Trophoblast cell (in vitro differentiated cells and primary cell): ENCODE results near the gene SMARCA5.
"Not testable (repeated sequence)": the region's sequence is repeated elsewhere in the genome, so short reads cannot be mapped to it uniquely, and the experiment has no call there.

Experiments used
- DNase-seq, 2 donors: peaks; one replicate each; pipeline ENCODE4 v3.0.0-alpha.2; 2016
- H2AFZ ChIP-seq: 2 replicates; pipeline ENCODE4 v1.6.1; 2013; ENCODE audit warnings: low read length, moderate library complexity, mild to moderate bottlenecking; ENCODE audit not compliant: insufficient read depth, poor library complexity
- H2AK5ac ChIP-seq: 2 replicates; pipeline ENCODE4 v1.6.1; 2013; ENCODE audit warnings: mild to moderate bottlenecking, low read length
- H2BK120ac ChIP-seq: 2 replicates; pipeline ENCODE4 v1.6.1; 2013; ENCODE audit warnings: low read length, mild to moderate bottlenecking, moderate library complexity; ENCODE audit not compliant: insufficient read depth, poor library complexity
- H2BK12ac ChIP-seq: 2 replicates; pipeline ENCODE4 v1.6.1; 2013; ENCODE audit warnings: mild to moderate bottlenecking, low read length, moderate library complexity
- H2BK5ac ChIP-seq: 2 replicates; pipeline ENCODE4 v1.6.1; 2013; ENCODE audit warnings: low read length, low read depth, moderate library complexity, mild to moderate bottlenecking; ENCODE audit not compliant: poor library complexity
- H3K14ac ChIP-seq: 2 replicates; pipeline ENCODE4 v1.6.1; 2013; ENCODE audit warnings: mild to moderate bottlenecking, low read length
- H3K18ac ChIP-seq: 2 replicates; pipeline ENCODE4 v1.6.1; 2013; ENCODE audit warnings: mild to moderate bottlenecking, low read length
- H3K23ac ChIP-seq: 2 replicates; pipeline ENCODE4 v1.6.1; 2013; ENCODE audit warnings: low read length
- H3K27ac ChIP-seq: 2 replicates; pipeline ENCODE4 v1.5.1; 2013; ENCODE audit warnings: low read depth, mild to moderate bottlenecking, inconsistent platforms, low read length, moderate library complexity
- H3K27me3 ChIP-seq: 2 replicates; pipeline ENCODE4 v1.6.1; 2013; ENCODE audit warnings: inconsistent platforms, mild to moderate bottlenecking, low read length, moderate library complexity; ENCODE audit not compliant: insufficient read depth
- H3K36me3 ChIP-seq, 2 experiments: 1 replicate in 1 of 2; 2 replicates in 1 of 2; pipeline ENCODE4 v1.6.1; 2013; ENCODE audit warnings: low read length in 2 of 2, mild to moderate bottlenecking in 2 of 2, moderate library complexity in 1 of 2; ENCODE audit not compliant: insufficient read depth in 2 of 2, control insufficient read depth in 1 of 2
- H3K4ac ChIP-seq: 2 replicates; pipeline ENCODE4 v1.6.1; 2013; ENCODE audit warnings: low read depth, mild to moderate bottlenecking, low read length, moderate library complexity
- H3K4me1 ChIP-seq, 2 experiments: 1 replicate in 1 of 2; 2 replicates in 1 of 2; pipeline ENCODE4 v1.6.1; 2013; ENCODE audit warnings: low read length in 2 of 2, mild to moderate bottlenecking in 2 of 2, moderate library complexity in 1 of 2; ENCODE audit not compliant: insufficient read depth in 2 of 2, control insufficient read depth in 1 of 2
- H3K4me2 ChIP-seq: 2 replicates; pipeline ENCODE4 v1.6.1; 2013; ENCODE audit warnings: inconsistent platforms, mild to moderate bottlenecking, low read length, moderate library complexity
- H3K4me3 ChIP-seq: 2 replicates; pipeline ENCODE4 v1.5.1; 2013; ENCODE audit warnings: mild to moderate bottlenecking, low read depth, low read length, inconsistent platforms
- H3K79me1 ChIP-seq: one replicate; pipeline ENCODE4 v1.6.1; 2013; ENCODE audit warnings: low read length
- H3K79me2 ChIP-seq: 2 replicates; pipeline ENCODE4 v1.6.1; 2013; ENCODE audit warnings: low read length, mild to moderate bottlenecking; ENCODE audit not compliant: control insufficient read depth, insufficient read depth, poor library complexity
- H3K9ac ChIP-seq: 2 replicates; pipeline ENCODE4 v1.6.1; 2013; ENCODE audit warnings: mild to moderate bottlenecking, low read length
- H3K9me3 ChIP-seq: 2 replicates; pipeline ENCODE4 v1.6.1; 2013; ENCODE audit warnings: low read depth, mild to moderate bottlenecking, control low read depth, inconsistent platforms, low read length; ENCODE audit not compliant: insufficient read depth
- H4K12ac ChIP-seq: 2 replicates; pipeline ENCODE4 v1.6.1; 2013; ENCODE audit warnings: low read depth, mild to moderate bottlenecking, low read length, moderate library complexity
- H4K8ac ChIP-seq: 2 replicates; pipeline ENCODE4 v1.6.1; 2013; ENCODE audit warnings: low read depth, mild to moderate bottlenecking, low read length, moderate library complexity
- H4K91ac ChIP-seq: one replicate; pipeline ENCODE4 v1.6.1; 2013; ENCODE audit warnings: low read depth, mild to moderate bottlenecking, low read length, moderate library complexity
- WGBS: extraction: QIAGEN DNeasy Blood & Tissue Kit; methylation state at CpG from one replicate; pipeline ENCODE4 v1.1.7; 2013; ENCODE audit warnings: missing lambda C conversion rate; ENCODE audit not compliant: insufficient read length, insufficient coverage; ENCODE audit errors: extremely low coverage; 5-methylcytosine and 5-hydroxymethylcytosine counted together

Gene SMARCA5

GRCh38 chr4:143528046-143528445, 14.5 kb downstream of the SMARCA5 start:
- peaks cover 18 to 26% of the 10 kb centered on the region in 2 experiments for H3K36me3 ChIP-seq
- not testable (repeated sequence) for H2BK120ac ChIP-seq, DNase-seq

DNA sequence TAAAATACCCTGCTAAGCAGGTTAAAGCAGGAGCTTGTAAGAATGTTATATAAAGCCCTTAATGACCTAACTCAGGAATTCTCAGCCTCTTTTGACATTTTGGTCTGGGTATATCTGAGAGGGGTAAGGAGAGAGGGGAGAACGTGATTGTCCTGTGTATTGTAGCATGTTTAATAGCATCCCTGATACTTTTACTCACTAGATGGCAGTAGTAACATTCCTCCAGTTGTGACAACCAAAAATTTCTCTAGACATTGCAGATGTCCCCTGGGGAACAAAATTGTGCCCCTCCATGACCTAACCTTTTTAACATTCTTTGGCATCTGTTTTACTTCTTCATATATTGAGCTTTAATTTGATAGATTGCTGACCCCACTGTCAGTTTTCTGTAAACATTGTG, 17.9 kb downstream of the SMARCA5 start:
- no peak overlapping the region for H3K4me2 ChIP-seq
- no peak overlapping the region for H3K4ac ChIP-seq
- H2AFZ ChIP-seq, result no peak overlapping the region
- H3K18ac ChIP-seq, result no peak overlapping the region
- no peak for DNase-seq
- H3K79me2 ChIP-seq, result no peaks in the 10 kb centered on the region
- no peak overlapping the region for H3K9ac ChIP-seq
- no peak overlapping the region for H2BK120ac ChIP-seq
- no peak overlapping the region for H3K14ac ChIP-seq
- no peaks in the 10 kb centered on the region for H3K79me1 ChIP-seq
- no peak overlapping the region for H2AK5ac ChIP-seq
- H4K91ac ChIP-seq, result no peak overlapping the region
- H3K9me3 ChIP-seq, result no peaks in the 10 kb centered on the region
- H2BK12ac ChIP-seq, result no peak overlapping the region
- no peak overlapping the region for H2BK5ac ChIP-seq
- peaks cover 20 to 23% of the 10 kb centered on the region in 2 experiments for H3K36me3 ChIP-seq
- H3K27me3 ChIP-seq, result no peaks in the 10 kb centered on the region
- no peaks in the 10 kb centered on the region for H3K4me1 ChIP-seq
- no peak overlapping the region for H3K23ac ChIP-seq
- H4K12ac ChIP-seq, result no peak overlapping the region
- H3K27ac ChIP-seq, result no peak overlapping the region
- no peak overlapping the region for H3K4me3 ChIP-seq
- no peak overlapping the region for H4K8ac ChIP-seq
- WGBS, result no CpG with 5 or more reads among the region's 1 CpG

More at GRCh38 chr4:143528046-143528445, 14.5 kb downstream of the SMARCA5 start:
- H3K23ac ChIP-seq, H2AK5ac ChIP-seq, H4K91ac ChIP-seq, H2BK5ac ChIP-seq, H2BK12ac ChIP-seq, H3K9ac ChIP-seq, H3K4me2 ChIP-seq, H3K14ac ChIP-seq, H3K27ac ChIP-seq, H3K4ac ChIP-seq, H3K18ac ChIP-seq, H3K79me1 ChIP-seq, H3K9me3 ChIP-seq, H2AFZ ChIP-seq, H3K4me3 ChIP-seq, H3K79me2 ChIP-seq, H4K8ac ChIP-seq, H3K27me3 ChIP-seq, H4K12ac ChIP-seq, H3K4me1 ChIP-seq: not testable (repeated sequence)
- WGBS, result no CpG with 5 or more reads among the region's 4 CpGs

GRCh38 chr4:143531788-143532491, 18.4 kb downstream of the SMARCA5 start:
- Histone ChIP-seq H3K79me2 (no peaks in the 10 kb centered on the region), H3K79me1 (no peaks in the 10 kb centered on the region)
- no CpG with 5 or more reads among the region's 2 CpGs for WGBS

GRCh38 chr4:143538979-143539669, 25.6 kb downstream of the SMARCA5 start:
- H3K9ac ChIP-seq, result no peak overlapping the region
- no peaks in the 10 kb centered on the region for H3K79me2 ChIP-seq
- H3K4ac ChIP-seq, result no peak overlapping the region
- no peak overlapping the region for H3K14ac ChIP-seq
- H3K4me2 ChIP-seq, result no peak overlapping the region
- WGBS, result no CpG with 5 or more reads among the region's 4 CpGs
- no peak overlapping the region for H3K18ac ChIP-seq
- no peak overlapping the region for H2AFZ ChIP-seq
- no peak overlapping the region for H2BK120ac ChIP-seq
- no peak overlapping the region for H2BK5ac ChIP-seq
- DNase-seq, result no peak
- no peaks in the 10 kb centered on the region for H3K27me3 ChIP-seq
- H2AK5ac ChIP-seq, result no peak overlapping the region
- no peak overlapping the region for H4K91ac ChIP-seq
- H3K79me1 ChIP-seq, result no peaks in the 10 kb centered on the region
- H4K8ac ChIP-seq, result no peak overlapping the region
- no peaks in the 10 kb centered on the region for H3K4me1 ChIP-seq
- H3K9me3 ChIP-seq, result no peaks in the 10 kb centered on the region
- no peak overlapping the region for H2BK12ac ChIP-seq
- no peak overlapping the region for H4K12ac ChIP-seq
- H3K23ac ChIP-seq, result no peak overlapping the region
- H3K36me3 ChIP-seq, result peaks cover 3 to 25% of the 10 kb centered on the region in 2 experiments
- H3K4me3 ChIP-seq, result no peak overlapping the region
- no peak overlapping the region for H3K27ac ChIP-seq

More at GRCh38 chr4:143531788-143532491, 18.4 kb downstream of the SMARCA5 start:
- Histone ChIP-seq H3K9me3 (no peaks in the 10 kb centered on the region), H3K4me1 (no peaks in the 10 kb centered on the region), H2BK12ac (no peak overlapping the region), H2BK5ac (no peak overlapping the region), H3K4me3 (no peak overlapping the region), H2AK5ac (no peak overlapping the region), H3K36me3 (peaks cover 17 to 23% of the 10 kb centered on the region in 2 experiments), H4K8ac (no peak overlapping the region), H2BK120ac (no peak overlapping the region), H3K4me2 (no peak overlapping the region), H3K4ac (no peak overlapping the region), H3K23ac (no peak overlapping the region), H4K12ac (no peak overlapping the region), H3K27me3 (no peaks in the 10 kb centered on the region), H3K27ac (no peak overlapping the region), H3K18ac (no peak overlapping the region), H4K91ac (no peak overlapping the region), H2AFZ (no peak overlapping the region), H3K14ac (no peak overlapping the region), H3K9ac (no peak overlapping the region)
- no peak for DNase-seq
